ENCODE data around the gene CDKN2D. TPM values are rescaled to one million over a fixed set of nuclear protein-coding genes. Genes with fewer than 3 reads are reported as not detected.

CDKN2D gene
- total and polyA plus RNA-seq, 2 of the 13 experiments (the other 11 are each of a cell fraction or from before 2014, with no cell fraction given), result 5.4 to 8.6 TPM

- H3K4me3 ChIP-seq (replicated peaks in 1 of 3; ENCODE audit: insufficient read depth in 1 of 3, low read depth in 2 of 3, low read length in 3 of 3), result no peak overlapping the region
- no peaks in the 10 kb centered on the region for H3K9me3 ChIP-seq (ENCODE audit: low read length)
- H3K36me3 ChIP-seq (replicated peaks in 1 of 2; ENCODE audit: control insufficient read depth in 1 of 2, insufficient read depth in 2 of 2, low read length in 2 of 2), result no peaks in the 10 kb centered on the region
- no peak overlapping the region for H3K9ac ChIP-seq (ENCODE audit: insufficient read depth, low read depth, low read length)
- FAIRE-seq, result no peak
- WGBS (ENCODE audit: low lambda C conversion rate), result 32% methylated on average over 2 of the region's 2 CpGs
- no peak overlapping the region for H2AFZ ChIP-seq (ENCODE audit: low read length)
- CTCF ChIA-PET (ENCODE audit: low intra/inter-chr PET ratio, low total read pairs), result no interaction called here
- no peak overlapping the region for H3K27ac ChIP-seq (ENCODE audit: extremely low read length, insufficient read depth, low read length)
- intact Hi-C loops (cut with micrococcal nuclease; ENCODE audit: unreplicated experiment) (no loop called here), in situ Hi-C loops (cut with HindIII; ENCODE audit: extremely low pct_ligation_motif_present, low pct_unique_long_range_greater_than_20kb) (no loop called here)
- H3K4me2 ChIP-seq (ENCODE audit: low read depth, low read length), result no peak overlapping the region
- H3K27me3 ChIP-seq (ENCODE audit: control insufficient read depth in 1 of 2, insufficient read depth in 2 of 2, low read length in 2 of 2), result peaks cover 3 to 21% of the 10 kb centered on the region in 2 experiments; a peak in 3 of 5 replicates
- no peaks in the 10 kb centered on the region for H4K20me1 ChIP-seq (ENCODE audit: insufficient read depth, low read length)
- no peaks in the 10 kb centered on the region for H3K4me1 ChIP-seq (ENCODE audit: insufficient read depth, low read length)
- no TSS peak for BruUV-seq (replicated peaks)
- no peak for DNase-seq (ENCODE audit: low spot score)
- H3K79me2 ChIP-seq (ENCODE audit: insufficient read depth, low read length), result no peaks in the 10 kb centered on the region
- TF ChIP-seq ATF7 (IDR thresholded peaks at IDR 0.05) (peak; percentile 72), ATF7 (CRISPR knock-in tag; IDR thresholded peaks at IDR 0.05) (no peak), MAX (IDR thresholded peaks at IDR 0.05) (no peak), ZNF564 (CRISPR knock-in tag; IDR thresholded peaks at IDR 0.05) (no peak)
- POLR2A ChIA-PET, result no interaction called here
- no peak for ATAC-seq
These were observed 19.0 kb upstream of the CDKN2D start for GRCh38 chr19:10587839-10588150.

GRCh38 chr19:10587022-10587838 lies 18.5 kb upstream of the CDKN2D start, which contains the start of gene AP1M2:
TSS of gene AP1M2 (minus strand) at chr19:10587312. CDS start at chr19:10587231, 81 bp downstream.
- no peak for FAIRE-seq
- no peaks in the 10 kb centered on the region for H3K4me1 ChIP-seq (ENCODE audit: insufficient read depth, low read length)
- no peak within 1 kb of the TSS for H2AFZ ChIP-seq (ENCODE audit: low read length)
- H3K27ac ChIP-seq (ENCODE audit: extremely low read length, insufficient read depth, low read length), result no peak within 1 kb of the TSS
- H3K4me2 ChIP-seq (ENCODE audit: low read depth, low read length), result no peak within 1 kb of the TSS
- H3K27me3 ChIP-seq (ENCODE audit: control insufficient read depth in 1 of 2, insufficient read depth in 2 of 2, low read length in 2 of 2), result peaks cover 3 to 21% of the 10 kb centered on the region in 2 experiments; a peak in 3 of 5 replicates
- WGBS (ENCODE audit: low lambda C conversion rate), result 54% methylated on average over 30 of the region's 35 CpGs
- H3K4me3 ChIP-seq (replicated peaks in 1 of 3; ENCODE audit: insufficient read depth in 1 of 3, low read depth in 2 of 3, low read length in 3 of 3), result no peak within 1 kb of the TSS
- intact Hi-C loops (cut with micrococcal nuclease; ENCODE audit: unreplicated experiment), result no loop called here
- no peaks in the 10 kb centered on the region for H3K36me3 ChIP-seq (replicated peaks in 1 of 2; ENCODE audit: control insufficient read depth in 1 of 2, insufficient read depth in 2 of 2, low read length in 2 of 2)
- no peak within 1 kb of the TSS for H3K9ac ChIP-seq (ENCODE audit: insufficient read depth, low read depth, low read length)
- ChIA-PET CTCF (ENCODE audit: low intra/inter-chr PET ratio, low total read pairs) (no interaction called here), POLR2A (no interaction called here)
- no peaks in the 10 kb centered on the region for H4K20me1 ChIP-seq (ENCODE audit: insufficient read depth, low read length)
- H3K79me2 ChIP-seq (ENCODE audit: insufficient read depth, low read length), result no peaks in the 10 kb centered on the region
- BruUV-seq (replicated peaks), result no TSS peak
- in situ Hi-C loops (cut with HindIII; ENCODE audit: extremely low pct_ligation_motif_present, low pct_unique_long_range_greater_than_20kb), result no loop called here
- no peak for DNase-seq (ENCODE audit: low spot score)
- ATAC-seq, result no peak
- no peaks in the 10 kb centered on the region for H3K9me3 ChIP-seq (ENCODE audit: low read length)
- TF ChIP-seq TFE3 (CRISPR knock-in tag; IDR thresholded peaks at IDR 0.05) (no peak), FUBP1 (CRISPR knock-in tag; IDR thresholded peaks at IDR 0.05; ENCODE audit: borderline replicate concordance) (no peak), SKI (IDR thresholded peaks at IDR 0.05; ENCODE audit: partially characterized antibody) (no peak), MEIS2 (CRISPR knock-in tag; IDR thresholded peaks at IDR 0.05) (no peak), ZNF550 (CRISPR knock-in tag; IDR thresholded peaks at IDR 0.05; ENCODE audit: borderline replicate concordance) (no peak), ZNF501 (CRISPR knock-in tag; IDR thresholded peaks at IDR 0.05) (no peak), ZNF629 (CRISPR knock-in tag; conservative IDR thresholded peaks at IDR 0.05) (no peak), RFX1 (IDR thresholded peaks at IDR 0.05) (no peak), CENPBD1 (CRISPR knock-in tag; IDR thresholded peaks at IDR 0.05; ENCODE audit: borderline replicate concordance, low read depth) (no peak)

All from HepG2 (cell line).